Stimulated activated CD4-positive, alpha-beta T cell treated with anti-CD3 and anti-CD28 coated beads, Interleukin-2, amount 100 ng/mL, for 48 hours (primary cell): ENCODE data around the gene INTS2.
"Not testable (repeated sequence)": the region's sequence is repeated elsewhere in the genome, so short reads cannot be mapped to it uniquely, and the experiment has no call there.

Experiments
- DNase-seq, 2 donors: peaks; one replicate each; pipeline ENCODE4 v3.0.0-alpha.2; 2020

INTS2 gene

GRCh38 chr17:61895391-61895790 is 32.4 kb downstream of the INTS2 start:
- DNase-seq = no peak

- not testable (repeated sequence) for DNase-seq
Measured at GRCh38 chr17:61894310-61894709, 33.5 kb downstream of the INTS2 start.

- DNase-seq = not testable (repeated sequence)
Measured at GRCh38 chr17:61887733-61888132, 40.0 kb downstream of the INTS2 start.

GRCh38 chr17:61885865-61886264 is 41.9 kb downstream of the INTS2 start:
- not testable (repeated sequence) for DNase-seq

- DNase-seq = no peak
Measured at GRCh38 chr17:61884864-61885263, 42.9 kb downstream of the INTS2 start.

- no peak for DNase-seq
Measured at GRCh38 chr17:61880589-61881102, 47.1 kb downstream of the INTS2 start.

GRCh38 chr17:61878984-61879612 is 48.7 kb downstream of the INTS2 start:
- DNase-seq = no peak

- DNase-seq = no peak
Measured at GRCh38 chr17:61878520-61878919, 49.3 kb downstream of the INTS2 start.

GRCh38 chr17:61877837-61878236 is 49.9 kb downstream of the INTS2 start:
- DNase-seq = no peak

- DNase-seq = no peak
Measured at GRCh38 chr17:61875804-61876203, 52.0 kb downstream of the INTS2 start.

GRCh38 chr17:61875285-61875684 is 52.5 kb downstream of the INTS2 start:
- DNase-seq = no peak

GRCh38 chr17:61874075-61874474 is 53.7 kb downstream of the INTS2 start:
- DNase-seq = no peak

- DNase-seq = no peak
Measured at GRCh38 chr17:61872099-61872498, 55.7 kb downstream of the INTS2 start.

GRCh38 chr17:61869138-61869537 is 58.6 kb downstream of the INTS2 start:
- DNase-seq = no peak

GRCh38 chr17:61868074-61868473 is 59.7 kb downstream of the INTS2 start:
- no peak for DNase-seq

- no peak for DNase-seq
Measured at GRCh38 chr17:61867033-61867432, 60.7 kb downstream of the INTS2 start.

GRCh38 chr17:61863801-61864126 is 64.0 kb downstream of the INTS2 start:
- DNase-seq = no peak

- peak; percentile 80 to 83 for DNase-seq
Measured at GRCh38 chr17:61862975-61863800, 64.6 kb downstream of the INTS2 start, which contains the start of gene BRIP1. Gene BRIP1, minus strand, starts transcription at chr17:61863528. Its CDS starts 1,989 bp downstream, at chr17:61861539.

GRCh38 chr17:61862105-61862574 is 65.6 kb downstream of the INTS2 start:
- no peak for DNase-seq

GRCh38 chr17:61860397-61860796 is 67.4 kb downstream of the INTS2 start:
- DNase-seq = not testable (repeated sequence)

GRCh38 chr17:61856035-61856434 is 71.7 kb downstream of the INTS2 start:
- no peak for DNase-seq

- no peak for DNase-seq
Measured at GRCh38 chr17:61852857-61853256, 74.9 kb downstream of the INTS2 start.

GRCh38 chr17:61849674-61850073 is 78.1 kb downstream of the INTS2 start:
- no peak for DNase-seq

GRCh38 chr17:61848896-61849295 is 78.9 kb downstream of the INTS2 start:
- no peak for DNase-seq
